B cell (primary cell): Measurements from ENCODE around the gene SLC25A48.

Experiments
- EZH2 ChIP-seq: IDR thresholded peaks from 2 replicates; pipeline ENCODE4 v1.6.1; 2012; ENCODE audit warnings: borderline replicate concordance, low read depth, mild to moderate bottlenecking, moderate library complexity, low read length; ENCODE audit not compliant: insufficient read depth, poor library complexity, severe bottlenecking
- TF ChIP-seq, protein P1 (sequence below): fragments of 200-600 bp; IDR thresholded peaks from one replicate; pipeline ENCODE4 v1.8.0; 2022; ENCODE audit warnings: antibody characterized with exemption, mild to moderate bottlenecking

DNA sequence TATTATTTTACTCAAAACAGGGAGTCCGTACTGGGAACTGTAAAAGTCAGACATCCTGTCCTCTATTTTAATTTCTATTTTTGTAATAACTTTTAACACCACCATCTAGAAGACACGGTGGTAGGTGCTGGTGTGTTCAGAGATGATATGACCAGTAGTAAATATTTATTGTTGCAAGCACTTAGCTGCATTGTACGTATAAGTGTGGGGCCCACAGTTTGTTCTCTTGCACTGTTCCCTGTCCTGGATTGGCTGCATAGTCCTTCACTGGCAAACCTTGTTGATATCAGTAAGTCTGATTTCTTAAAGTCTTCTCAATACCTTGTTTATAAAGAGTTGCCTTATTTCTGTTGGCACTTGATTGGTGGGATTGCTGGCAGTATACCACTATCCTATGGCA lies 85.7 kb downstream of the SLC25A48 start:
- TF ChIP-seq, protein P1, sequence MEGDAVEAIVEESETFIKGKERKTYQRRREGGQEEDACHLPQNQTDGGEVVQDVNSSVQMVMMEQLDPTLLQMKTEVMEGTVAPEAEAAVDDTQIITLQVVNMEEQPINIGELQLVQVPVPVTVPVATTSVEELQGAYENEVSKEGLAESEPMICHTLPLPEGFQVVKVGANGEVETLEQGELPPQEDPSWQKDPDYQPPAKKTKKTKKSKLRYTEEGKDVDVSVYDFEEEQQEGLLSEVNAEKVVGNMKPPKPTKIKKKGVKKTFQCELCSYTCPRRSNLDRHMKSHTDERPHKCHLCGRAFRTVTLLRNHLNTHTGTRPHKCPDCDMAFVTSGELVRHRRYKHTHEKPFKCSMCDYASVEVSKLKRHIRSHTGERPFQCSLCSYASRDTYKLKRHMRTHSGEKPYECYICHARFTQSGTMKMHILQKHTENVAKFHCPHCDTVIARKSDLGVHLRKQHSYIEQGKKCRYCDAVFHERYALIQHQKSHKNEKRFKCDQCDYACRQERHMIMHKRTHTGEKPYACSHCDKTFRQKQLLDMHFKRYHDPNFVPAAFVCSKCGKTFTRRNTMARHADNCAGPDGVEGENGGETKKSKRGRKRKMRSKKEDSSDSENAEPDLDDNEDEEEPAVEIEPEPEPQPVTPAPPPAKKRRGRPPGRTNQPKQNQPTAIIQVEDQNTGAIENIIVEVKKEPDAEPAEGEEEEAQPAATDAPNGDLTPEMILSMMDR, result no peak
- no peak for TF ChIP-seq EZH2
